HepG2 (cell line): ENCODE measurements around the gene DNASE1L2. TPM values are rescaled to one million over a fixed set of nuclear protein-coding genes. Genes with fewer than 3 reads are reported as not detected.
A peak's percentile ranks its signal among the peaks of the same experiment; 100 is the strongest.

Experiments used
- ESRRA ChIP-seq: sonication (generic); formaldehyde crosslinking; IDR thresholded peaks from 2 replicates; pipeline ENCODE4 v1.5.1; 2020; ENCODE audit warnings: mild to moderate bottlenecking, low read depth, missing genetic modification reagents
- HOXD1 ChIP-seq: sonication (generic); formaldehyde crosslinking; IDR thresholded peaks from 2 replicates; pipeline ENCODE4 v1.5.0; 2020; ENCODE audit warnings: missing genetic modification reagents
- KIAA2018 ChIP-seq: sonication (generic); formaldehyde crosslinking; IDR thresholded peaks from 2 replicates; pipeline ENCODE4 v1.5.0; 2020; ENCODE audit warnings: mild to moderate bottlenecking, missing genetic modification reagents, borderline replicate concordance
- NKX3-1 ChIP-seq: sonication (generic); formaldehyde crosslinking; IDR thresholded peaks from 2 replicates; pipeline ENCODE4 v1.5.0; 2020; ENCODE audit warnings: missing genetic modification reagents
- PRDM10 ChIP-seq: sonication (generic); formaldehyde crosslinking; IDR thresholded peaks from 2 replicates; pipeline ENCODE4 v1.4.0; 2020; ENCODE audit warnings: low read depth, missing genetic modification reagents
- THYN1 ChIP-seq: sonication (generic); formaldehyde crosslinking; IDR thresholded peaks from 2 replicates; pipeline ENCODE4 v1.8.1; 2023; ENCODE audit warnings: low read depth, mild to moderate bottlenecking, moderate library complexity, missing genetic modification reagents, borderline replicate concordance
- TOE1 ChIP-seq: sonication (generic); formaldehyde crosslinking; IDR thresholded peaks from 2 replicates; pipeline ENCODE4 v1.4.0; 2020; ENCODE audit warnings: mild to moderate bottlenecking, missing genetic modification reagents
- ZBTB46 ChIP-seq: sonication (generic); formaldehyde crosslinking; IDR thresholded peaks from 2 replicates; pipeline ENCODE4 v1.4.0; 2020; ENCODE audit warnings: mild to moderate bottlenecking, missing genetic modification reagents, borderline replicate concordance
- ZBTB7B ChIP-seq: sonication (generic); formaldehyde crosslinking; IDR thresholded peaks from 2 replicates; pipeline ENCODE4 v1.4.0; 2020; ENCODE audit warnings: missing genetic modification reagents
- ZNF256 ChIP-seq: sonication (generic); formaldehyde crosslinking; conservative IDR thresholded peaks from 2 replicates; pipeline ENCODE4 v1.4.0; 2020; ENCODE audit warnings: missing genetic modification reagents
- ZNF513 ChIP-seq: sonication (generic); formaldehyde crosslinking; conservative IDR thresholded peaks from 2 replicates; pipeline ENCODE4 v1.5.0; 2020; ENCODE audit warnings: missing genetic modification reagents
- ZNF75D ChIP-seq: sonication (generic); formaldehyde crosslinking; IDR thresholded peaks from 2 replicates; pipeline ENCODE4 v1.8.1; 2023; ENCODE audit warnings: missing genetic modification reagents, mild to moderate bottlenecking, borderline replicate concordance
- polyA plus RNA-seq, 8 experiments: library from polyadenylated mRNA; depleted of rRNA in 3 of 8; stranded (reverse) in 7 of 8; unstranded in 1 of 8; fragments of >200 nt; fragmentation: Illumina TruSeq in 4 of 8; extraction: Trizol in 4 of 8; gene quantifications; 2 replicates each; pipeline versions ENCODE4 v1.2.1 to v1.2.3, GENCODE V29; 2011 to 2016; ENCODE audit warnings: low read depth in 4 of 8, missing spikeins in 1 of 8, mixed read lengths in 1 of 8; ENCODE audit not compliant: insufficient read depth in 1 of 8
- total RNA-seq, 5 experiments: library from RNA; depleted of rRNA; stranded (reverse); fragments of >200 nt; fragmentation: Illumina TruSeq; extraction: Trizol; gene quantifications; 2 replicates each; pipeline ENCODE4 v1.2.3, GENCODE V29; 2016; ENCODE audit warnings: low read depth in 1 of 5

DNASE1L2 gene
- total and polyA plus RNA-seq, 2 of the 13 experiments (the other 11 are each of a cell fraction or from before 2014, with no cell fraction given) = 0.44 to 0.50 TPM

- TF ChIP-seq KIAA2018 (CRISPR knock-in tag) (no peak), ZNF256 (CRISPR knock-in tag) (no peak), ZBTB7B (CRISPR knock-in tag) (peak; percentile 1), PRDM10 (CRISPR knock-in tag) (peak; percentile 100), NKX3-1 (CRISPR knock-in tag) (0 out of 2 replicates have a peak, but pooled peaks have one; percentile 26), ZBTB46 (CRISPR knock-in tag) (no peak), ZNF513 (CRISPR knock-in tag) (no peak), THYN1 (CRISPR knock-in tag) (peak; percentile 57; the same call in 1 of the 2 replicates), ESRRA (CRISPR knock-in tag) (no peak), ZNF75D (no peak), TOE1 (CRISPR knock-in tag) (no peak), HOXD1 (CRISPR knock-in tag) (peak; percentile 57)
These were observed 30.9 kb upstream of the DNASE1L2 start, which contains the start of gene MLST8 (continued) for GRCh38 chr16:2205104-2205966.
